ENCODE results near the gene MYO16.

DNA sequence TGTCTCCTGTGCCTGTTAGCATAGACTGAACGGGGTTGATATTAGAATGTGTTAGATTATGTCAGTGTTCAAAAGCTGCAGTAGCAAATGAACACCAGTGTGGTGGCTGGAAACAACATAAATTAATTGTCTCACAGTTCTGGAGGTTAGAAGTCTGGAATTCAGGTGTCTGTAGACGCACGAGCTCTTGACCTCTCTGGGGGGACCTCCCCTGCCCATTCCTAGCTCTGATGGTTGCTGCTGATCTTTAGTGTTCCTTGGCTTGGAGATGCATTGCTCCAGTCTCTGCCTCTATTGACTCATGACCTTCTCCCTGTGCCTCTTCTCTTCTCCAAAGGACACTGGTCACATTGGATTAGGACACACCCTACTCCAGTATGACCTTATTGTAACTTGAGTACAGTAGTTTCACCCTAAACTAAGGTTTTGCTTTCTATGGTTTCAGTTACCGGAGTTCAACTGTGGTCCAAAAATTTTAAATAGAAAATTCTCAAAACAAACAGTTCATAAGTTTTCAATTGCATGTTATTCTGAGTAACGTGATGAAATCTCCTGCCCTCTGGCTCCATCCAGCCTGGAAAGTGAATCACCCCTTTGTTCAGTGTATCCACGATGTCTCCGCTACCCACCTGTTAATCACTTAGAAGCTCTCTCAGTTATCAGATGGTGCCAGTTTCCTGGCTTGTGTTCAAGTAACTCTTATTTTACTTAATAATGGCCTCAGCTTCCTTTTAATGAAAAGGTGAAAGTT, 273.2 kb downstream of the MYO16 start:
- TF ChIP-seq, protein P1, sequence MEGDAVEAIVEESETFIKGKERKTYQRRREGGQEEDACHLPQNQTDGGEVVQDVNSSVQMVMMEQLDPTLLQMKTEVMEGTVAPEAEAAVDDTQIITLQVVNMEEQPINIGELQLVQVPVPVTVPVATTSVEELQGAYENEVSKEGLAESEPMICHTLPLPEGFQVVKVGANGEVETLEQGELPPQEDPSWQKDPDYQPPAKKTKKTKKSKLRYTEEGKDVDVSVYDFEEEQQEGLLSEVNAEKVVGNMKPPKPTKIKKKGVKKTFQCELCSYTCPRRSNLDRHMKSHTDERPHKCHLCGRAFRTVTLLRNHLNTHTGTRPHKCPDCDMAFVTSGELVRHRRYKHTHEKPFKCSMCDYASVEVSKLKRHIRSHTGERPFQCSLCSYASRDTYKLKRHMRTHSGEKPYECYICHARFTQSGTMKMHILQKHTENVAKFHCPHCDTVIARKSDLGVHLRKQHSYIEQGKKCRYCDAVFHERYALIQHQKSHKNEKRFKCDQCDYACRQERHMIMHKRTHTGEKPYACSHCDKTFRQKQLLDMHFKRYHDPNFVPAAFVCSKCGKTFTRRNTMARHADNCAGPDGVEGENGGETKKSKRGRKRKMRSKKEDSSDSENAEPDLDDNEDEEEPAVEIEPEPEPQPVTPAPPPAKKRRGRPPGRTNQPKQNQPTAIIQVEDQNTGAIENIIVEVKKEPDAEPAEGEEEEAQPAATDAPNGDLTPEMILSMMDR (IDR thresholded peaks at IDR 0.05): no peak
- TF ChIP-seq POLR2A (IDR thresholded peaks at IDR 0.05): no peak
